Testis (tissue), 3 donors: Measurements from ENCODE around the gene ZNF500. TPM values are rescaled to one million over a fixed set of nuclear protein-coding genes. Genes with fewer than 3 reads are reported as not detected.

Experiments used
- DNase-seq: peaks from one replicate; pipeline ENCODE4 v3.0.0-alpha.2; 2019
- H3K27ac ChIP-seq, 2 donors: fragments of 200-600 bp; sonication (generic); one replicate each; pipeline ENCODE4 v1.5.1; 2019
- H3K27me3 ChIP-seq: fragments of 200-600 bp; sonication (generic); one replicate; pipeline ENCODE4 v1.5.1; 2019
- H3K36me3 ChIP-seq: fragments of 200-600 bp; sonication (generic); one replicate; pipeline ENCODE4 v1.5.1; 2017; ENCODE audit warnings: low read depth; ENCODE audit errors: missing control alignments
- H3K4me1 ChIP-seq: fragments of 200-600 bp; sonication (generic); one replicate; pipeline ENCODE4 v1.5.1; 2019
- H3K4me3 ChIP-seq, 2 donors: fragments of 200-600 bp; sonication (generic); one replicate each; pipeline ENCODE4 v1.5.1; 2017 to 2019
- H3K9me3 ChIP-seq: fragments of 200-600 bp; sonication (generic); one replicate; pipeline ENCODE4 v1.5.1; 2017
- CTCF ChIP-seq, 3 experiments: fragments of 450-650 bp in 2 of 3; fragments of 200-600 bp in 1 of 3; sonication (generic) in 1 of 3; IDR thresholded peaks; one replicate each; pipeline ENCODE4 v1.5.1; 2016 to 2019; ENCODE audit warnings: antibody characterized with exemption in 3 of 3, mild to moderate bottlenecking in 2 of 3, moderate library complexity in 1 of 3
- POLR2A ChIP-seq: fragments of 450-650 bp; IDR thresholded peaks from one replicate; pipeline ENCODE4 v1.6.1; 2017; ENCODE audit warnings: antibody characterized with exemption, mild to moderate bottlenecking, moderate library complexity
- WGBS, 2 donors: methylation state at CpG; one replicate each; pipeline ENCODE4 v1.1.5; 2018; 5-methylcytosine and 5-hydroxymethylcytosine counted together
- intact Hi-C: fragments of 100-400 bp; cut with DNase I; formaldehyde crosslinking; loops from one replicate; pipeline ENCODE4 v1.15.1; 2023; ENCODE audit warnings: low total_unique reads
- polyA plus RNA-seq: library from polyadenylated mRNA; stranded (reverse); fragments of 350-450 nt; fragmentation: Illumina TruSeq; extraction: RNeasy Lipid Tissue Mini Kit (QIAGEN cat#74804); gene quantifications from one replicate; pipeline ENCODE4 v1.2.3, GENCODE V29; 2014; ENCODE audit warnings: low read depth, low replicate concordance; ENCODE audit not compliant: insufficient read depth
- total RNA-seq, 2 donors: library from RNA; depleted of rRNA; stranded (reverse); fragments of >200 nt; gene quantifications; one replicate each; pipeline ENCODE4 v1.2.3, GENCODE V29; 2016

Gene ZNF500
- total and polyA plus RNA-seq, 3 donors from 2014 or later: 12.5 to 24.9 (median 24.3) TPM

GRCh38 chr16:4718466-4718865 is 48.5 kb downstream of the ZNF500 start:
- no peak overlapping the region for H3K27ac ChIP-seq
- WGBS, 2 donors: 74 to 79% methylated on average over 5 of the region's 5 CpGs
- H3K4me1 ChIP-seq: no peaks in the 10 kb centered on the region
- no peak for TF ChIP-seq CTCF (IDR thresholded peaks at IDR 0.05)
- TF ChIP-seq POLR2A: no peak
- no peak overlapping the region for H3K4me3 ChIP-seq
- DNase-seq: no peak
- no peaks in the 10 kb centered on the region for H3K27me3 ChIP-seq
- no peaks in the 10 kb centered on the region for H3K9me3 ChIP-seq
- intact Hi-C loops: no loop called here
- H3K36me3 ChIP-seq: no peaks in the 10 kb centered on the region

- TF ChIP-seq POLR2A (no peak), CTCF (IDR thresholded peaks at IDR 0.05) (no peak)
- Histone ChIP-seq H3K27me3 (no peaks in the 10 kb centered on the region), H3K9me3 (no peaks in the 10 kb centered on the region), H3K36me3 (no peaks in the 10 kb centered on the region), H3K4me1 (no peaks in the 10 kb centered on the region), H3K27ac (no peak overlapping the region), H3K4me3 (no peak overlapping the region)
- intact Hi-C loops: no loop called here
- 94% methylated on average over 2 of the region's 2 CpGs for WGBS, 2 donors
- DNase-seq: no peak
Measured at GRCh38 chr16:4714996-4715395, 52.0 kb downstream of the ZNF500 start.

- Histone ChIP-seq H3K4me1 (no peaks in the 10 kb centered on the region), H3K9me3 (no peaks in the 10 kb centered on the region), H3K27ac (no peak overlapping the region), H3K4me3 (no peak overlapping the region), H3K36me3 (no peaks in the 10 kb centered on the region), H3K27me3 (no peaks in the 10 kb centered on the region)
- intact Hi-C loops: no loop called here
- no peak for DNase-seq
- WGBS, 2 donors: 63 to 78% methylated on average over 12 to 18 of the region's 18 CpGs
- TF ChIP-seq POLR2A (no peak), CTCF (IDR thresholded peaks at IDR 0.05) (no peak)
Measured at GRCh38 chr16:4713663-4714501, 53.1 kb downstream of the ZNF500 start.

GRCh38 chr16:4709481-4709880 is 57.5 kb downstream of the ZNF500 start:
- H3K4me1 ChIP-seq: no peaks in the 10 kb centered on the region
- WGBS, 2 donors: 92 to 96% methylated on average over 4 of the region's 4 CpGs
- H3K36me3 ChIP-seq: no peaks in the 10 kb centered on the region
- intact Hi-C loops: no loop called here
- H3K27me3 ChIP-seq: no peaks in the 10 kb centered on the region
- no peak overlapping the region for H3K4me3 ChIP-seq
- TF ChIP-seq POLR2A: no peak
- no peak for TF ChIP-seq CTCF (IDR thresholded peaks at IDR 0.05)
- no peaks in the 10 kb centered on the region for H3K9me3 ChIP-seq
- no peak for DNase-seq
- no peak overlapping the region for H3K27ac ChIP-seq

GRCh38 chr16:4706871-4707270 is 60.1 kb downstream of the ZNF500 start:
- no peak for DNase-seq
- no peaks in the 10 kb centered on the region for H3K4me1 ChIP-seq
- H3K9me3 ChIP-seq: no peaks in the 10 kb centered on the region
- H3K27ac ChIP-seq: no peak overlapping the region
- H3K4me3 ChIP-seq: no peak overlapping the region
- no peaks in the 10 kb centered on the region for H3K36me3 ChIP-seq
- H3K27me3 ChIP-seq: no peaks in the 10 kb centered on the region
- intact Hi-C loops: no loop called here
- TF ChIP-seq POLR2A: no peak
- no peak for TF ChIP-seq CTCF (IDR thresholded peaks at IDR 0.05)
- 76 to 83% methylated on average over 7 of the region's 7 CpGs for WGBS, 2 donors
